HepG2 (cell line): Measurements from ENCODE around the gene TAC3. TPM values are rescaled to one million over a fixed set of nuclear protein-coding genes. Genes with fewer than 3 reads are reported as not detected.

ENCODE experiments used
- ATAC-seq: fragments of 200-7000 bp; cut with Tn5 transposase; 3 replicates; pipeline ENCODE4 v1.9.1; 2020; ENCODE audit warnings: mild to moderate bottlenecking, moderate library complexity
- BruUV-seq: library from RNA; stranded (reverse); fragments of 400-500 nt; replicated peaks from 2 replicates; lab custom pipeline; 2021; lab: Mats Ljungman, UMichigan
- CTCF ChIA-PET: fragments of 300-600 bp; formaldehyde crosslinking; extraction: SDS; loops from one replicate; lab custom pipeline; 2021; ENCODE audit warnings: low total read pairs, inconsistent platforms, low intra/inter-chr PET ratio; lab: Yijun Ruan, JAX
- POLR2A ChIA-PET: fragments of 350-600 bp; sonication (Branson Sonifier 250); formaldehyde crosslinking; loops from one replicate; lab custom pipeline; 2020; ENCODE audit warnings: antibody characterized with exemption, inconsistent platforms; lab: Yijun Ruan, JAX
- DNase-seq: peaks from one replicate; pipeline ENCODE4 v3.0.0-alpha.2; 2015; ENCODE audit warnings: low spot score
- FAIRE-seq: peaks from 3 replicates; lab custom pipeline; 2011; peaks lifted over from hg19 to GRCh38; lab: Jason Lieb, UNC
- H2AFZ ChIP-seq: one replicate; pipeline ENCODE4 v1.6.1; 2011; ENCODE audit warnings: low read length, inconsistent platforms
- H3K27ac ChIP-seq: fragments of 300-600 bp; 3 replicates; pipeline ENCODE4 v1.8.0; 2011; ENCODE audit warnings: mixed run types, mild to moderate bottlenecking, mixed read lengths, low read length, inconsistent platforms; ENCODE audit not compliant: insufficient read depth; ENCODE audit errors: extremely low read length
- H3K27me3 ChIP-seq, 2 experiments: fragments of 200-600 bp in 1 of 2; 2 replicates in 1 of 2; 3 replicates in 1 of 2; pipeline versions ENCODE4 v1.6.0 to v1.8.0; 2011; ENCODE audit warnings: low read length in 2 of 2, mild to moderate bottlenecking in 2 of 2, moderate library complexity in 2 of 2, inconsistent platforms in 1 of 2; ENCODE audit not compliant: insufficient read depth in 2 of 2, control insufficient read depth in 1 of 2
- H3K36me3 ChIP-seq, 2 experiments: fragments of 200-600 bp in 1 of 2; replicated peaks in 1 of 2; 2 replicates in 1 of 2; 3 replicates in 1 of 2; pipeline versions ENCODE4 v1.5.1 to v1.8.0; 2011; ENCODE audit warnings: low read length in 2 of 2, inconsistent platforms in 1 of 2; ENCODE audit not compliant: insufficient read depth in 2 of 2, control insufficient read depth in 1 of 2
- H3K4me1 ChIP-seq: 2 replicates; pipeline ENCODE4 v1.5.1; 2012; ENCODE audit warnings: low read length, inconsistent platforms; ENCODE audit not compliant: insufficient read depth
- H3K4me2 ChIP-seq: 2 replicates; pipeline ENCODE4 v1.6.0; 2011; ENCODE audit warnings: low read depth, low read length, inconsistent platforms
- H3K4me3 ChIP-seq, 3 experiments: fragments of 200-600 bp in 1 of 3; sonication (generic), shearing (Covaris generic) in 1 of 3; replicated peaks in 1 of 3; 2 replicates each; pipeline ENCODE4 v1.5.1; 2011 to 2016; ENCODE audit warnings: low read length in 3 of 3, inconsistent platforms in 2 of 3, low read depth in 2 of 3, mild to moderate bottlenecking in 2 of 3, control low read depth in 1 of 3, mixed read lengths in 1 of 3; ENCODE audit not compliant: insufficient read depth in 1 of 3
- H3K79me2 ChIP-seq: one replicate; pipeline ENCODE4 v1.6.1; 2011; ENCODE audit warnings: low read length, inconsistent platforms; ENCODE audit not compliant: insufficient read depth
- H3K9ac ChIP-seq: 2 replicates; pipeline ENCODE4 v1.6.0; 2011; ENCODE audit warnings: mild to moderate bottlenecking, low read depth, low read length, inconsistent platforms; ENCODE audit not compliant: insufficient read depth
- H3K9me3 ChIP-seq: 2 replicates; pipeline ENCODE4 v1.5.1; 2012; ENCODE audit warnings: mild to moderate bottlenecking, low read length
- H4K20me1 ChIP-seq: 2 replicates; pipeline ENCODE4 v1.6.0; 2011; ENCODE audit warnings: inconsistent platforms, mild to moderate bottlenecking, low read length, moderate library complexity; ENCODE audit not compliant: insufficient read depth
- ATF3 ChIP-seq: sonication (generic); formaldehyde crosslinking; IDR thresholded peaks from 2 replicates; pipeline ENCODE4 v1.4.0; 2020; ENCODE audit warnings: missing genetic modification reagents
- DMTF1 ChIP-seq: sonication (generic); formaldehyde crosslinking; IDR thresholded peaks from 2 replicates; pipeline ENCODE4 v1.4.0; 2020; ENCODE audit warnings: mild to moderate bottlenecking, missing genetic modification reagents
- ELF3 ChIP-seq: IDR thresholded peaks from 2 replicates; pipeline ENCODE4 v1.6.1; 2016; ENCODE audit warnings: missing genetic modification reagents, missing compliant biosample characterization
- MLLT10 ChIP-seq: sonication (generic); formaldehyde crosslinking; IDR thresholded peaks from 2 replicates; pipeline ENCODE4 v1.4.0; 2020; ENCODE audit warnings: missing genetic modification reagents
- NR1H2 ChIP-seq: sonication (generic); formaldehyde crosslinking; IDR thresholded peaks from 2 replicates; pipeline ENCODE4 v1.8.1; 2022; ENCODE audit warnings: low read depth, missing genetic modification reagents, borderline replicate concordance
- SKI ChIP-seq: fragments of 450-650 bp; IDR thresholded peaks from one replicate; pipeline ENCODE4 v1.6.1; 2018; ENCODE audit warnings: mild to moderate bottlenecking; ENCODE audit not compliant: partially characterized antibody
- ZBTB21 ChIP-seq: sonication (generic); formaldehyde crosslinking; IDR thresholded peaks from 2 replicates; pipeline ENCODE4 v1.4.0; 2020; ENCODE audit warnings: missing genetic modification reagents
- ZBTB4 ChIP-seq: sonication (generic); formaldehyde crosslinking; IDR thresholded peaks from 2 replicates; pipeline ENCODE4 v1.4.0; 2020; ENCODE audit warnings: missing genetic modification reagents, mild to moderate bottlenecking, borderline replicate concordance
- ZNF18 ChIP-seq: sonication (generic); formaldehyde crosslinking; IDR thresholded peaks from 2 replicates; pipeline ENCODE4 v1.8.0; 2022; ENCODE audit warnings: mild to moderate bottlenecking, missing genetic modification reagents; ENCODE audit not compliant: insufficient replicate concordance
- ZNF232 ChIP-seq: sonication (generic); formaldehyde crosslinking; IDR thresholded peaks from 2 replicates; pipeline ENCODE4 v1.4.0; 2020; ENCODE audit warnings: missing genetic modification reagents, borderline replicate concordance
- ZNF264 ChIP-seq: sonication (generic); formaldehyde crosslinking; IDR thresholded peaks from 2 replicates; pipeline ENCODE4 v1.4.0; 2020; ENCODE audit warnings: missing genetic modification reagents
- ZNF383 ChIP-seq: sonication (generic); formaldehyde crosslinking; IDR thresholded peaks from 2 replicates; pipeline ENCODE4 v1.4.0; 2020; ENCODE audit warnings: missing genetic modification reagents, mild to moderate bottlenecking, borderline replicate concordance
- ZNF781 ChIP-seq: sonication (generic); formaldehyde crosslinking; IDR thresholded peaks from 2 replicates; pipeline ENCODE4 v1.5.1; 2020; ENCODE audit warnings: borderline replicate concordance, mild to moderate bottlenecking, missing genetic modification reagents; ENCODE audit errors: not compliant biosample characterization
- WGBS: methylation state at CpG from one replicate; pipeline ENCODE4 v1.1.6; 2017; ENCODE audit warnings: low lambda C conversion rate; 5-methylcytosine and 5-hydroxymethylcytosine counted together
- in situ Hi-C: cut with HindIII; loops from 2 replicates; pipeline ENCODE4 v1.10.0; 2017; ENCODE audit warnings: low pct_unique_long_range_greater_than_20kb; ENCODE audit not compliant: extremely low pct_ligation_motif_present
- intact Hi-C: fragments of 100-400 bp; cut with micrococcal nuclease; formaldehyde crosslinking; loops from one replicate; pipeline ENCODE4 v1.10.0; 2022; ENCODE audit not compliant: unreplicated experiment
- polyA plus RNA-seq, 8 experiments: library from polyadenylated mRNA; depleted of rRNA in 3 of 8; stranded (reverse) in 7 of 8; unstranded in 1 of 8; fragments of >200 nt; fragmentation: Illumina TruSeq in 4 of 8; extraction: Trizol in 4 of 8; gene quantifications; 2 replicates each; pipeline versions ENCODE4 v1.2.1 to v1.2.3, GENCODE V29; 2011 to 2016; ENCODE audit warnings: low read depth in 4 of 8, missing spikeins in 1 of 8, mixed read lengths in 1 of 8; ENCODE audit not compliant: insufficient read depth in 1 of 8
- total RNA-seq, 5 experiments: library from RNA; depleted of rRNA; stranded (reverse); fragments of >200 nt; fragmentation: Illumina TruSeq; extraction: Trizol; gene quantifications; 2 replicates each; pipeline ENCODE4 v1.2.3, GENCODE V29; 2016; ENCODE audit warnings: low read depth in 1 of 5

Gene TAC3
- total and polyA plus RNA-seq, 2 of the 13 experiments (the other 11 are each of a cell fraction or from before 2014, with no cell fraction given) = 0.13 to 0.15 TPM

- no peak overlapping the region for H3K9ac ChIP-seq
- no peak overlapping the region for H3K4me3 ChIP-seq
- FAIRE-seq (no peak), DNase-seq (no peak), ATAC-seq (no peak)
- no peaks in the 10 kb centered on the region for H3K36me3 ChIP-seq
- WGBS = 99% methylated on average over 3 of the region's 3 CpGs
- H3K79me2 ChIP-seq = no peaks in the 10 kb centered on the region
- POLR2A ChIA-PET = no interaction called here
- in situ Hi-C loops (no loop called here), intact Hi-C loops (no loop called here)
- no peak overlapping the region for H3K4me2 ChIP-seq
- H4K20me1 ChIP-seq = no peaks in the 10 kb centered on the region
- CTCF ChIA-PET = no interaction called here
- no peak overlapping the region for H2AFZ ChIP-seq
- H3K27ac ChIP-seq = no peak overlapping the region
- no peaks in the 10 kb centered on the region for H3K9me3 ChIP-seq
- no TSS peak for BruUV-seq
- peaks cover 11% of the 10 kb centered on the region for H3K4me1 ChIP-seq
- TF ChIP-seq MLLT10 (CRISPR knock-in tag) = no peak
- no peak for TF ChIP-seq ZBTB4 (CRISPR knock-in tag)
- no peak for TF ChIP-seq ZNF383
- TF ChIP-seq ZNF781 = no peak
- TF ChIP-seq SKI = no peak
- no peak for TF ChIP-seq ZBTB21 (CRISPR knock-in tag)
- TF ChIP-seq ZNF18 = no peak
- no peak for TF ChIP-seq ZNF264 (CRISPR knock-in tag)
- TF ChIP-seq DMTF1 (CRISPR knock-in tag) = no peak
- no peak for TF ChIP-seq NR1H2 (CRISPR knock-in tag)
- TF ChIP-seq ZNF232 (CRISPR knock-in tag) = no peak
- no peak for TF ChIP-seq ATF3 (CRISPR knock-in tag)
- TF ChIP-seq ELF3 (CRISPR knock-in tag) = no peak
- H3K27me3 ChIP-seq = no peaks in the 10 kb centered on the region
Observed at GRCh38 chr12:57033431-57033830, 17.1 kb upstream of the TAC3 start.
